Uterus (tissue), 4 donors: ENCODE measurements around the gene IQCE. TPM values are rescaled to one million over a fixed set of nuclear protein-coding genes. Genes with fewer than 3 reads are reported as not detected.

ENCODE experiments used
- DNase-seq, 2 donors: peaks; one replicate each; pipeline ENCODE4 v3.0.0-alpha.2; 2019 to 2020
- H3K27ac ChIP-seq, 2 donors: fragments of 200-600 bp; sonication (generic); 1 replicate in 1 of 2; 2 replicates in 1 of 2; pipeline ENCODE4 v1.5.1; 2016 to 2018
- H3K27me3 ChIP-seq, 2 donors: fragments of 200-600 bp; sonication (generic); one replicate each; pipeline ENCODE4 v1.5.1; 2018 to 2019; ENCODE audit warnings: control low read depth in 1 of 2
- H3K36me3 ChIP-seq, 2 donors: fragments of 200-600 bp; sonication (generic); one replicate each; pipeline ENCODE4 v1.5.1; 2019; ENCODE audit warnings: control low read depth in 1 of 2
- H3K4me1 ChIP-seq, 2 donors: fragments of 200-600 bp; sonication (generic); one replicate each; pipeline ENCODE4 v1.5.1; 2018 to 2019; ENCODE audit warnings: control low read depth in 1 of 2
- H3K4me3 ChIP-seq, 2 donors: fragments of 200-600 bp; sonication (generic); 1 replicate in 1 of 2; 2 replicates in 1 of 2; pipeline ENCODE4 v1.5.1; 2018 to 2019; ENCODE audit warnings: mild to moderate bottlenecking in 1 of 2
- H3K9me3 ChIP-seq, 2 donors: fragments of 200-600 bp; sonication (generic); one replicate each; pipeline ENCODE4 v1.5.1; 2019; ENCODE audit warnings: control low read depth in 1 of 2
- CTCF ChIP-seq, 4 experiments: fragments of 200-600 bp in 2 of 4; fragments of 450-650 bp in 2 of 4; sonication (generic) in 2 of 4; IDR thresholded peaks; one replicate each; pipeline ENCODE4 v1.5.1; 2016 to 2019; ENCODE audit warnings: antibody characterized with exemption in 4 of 4, mild to moderate bottlenecking in 2 of 4, moderate library complexity in 1 of 4
- POLR2A ChIP-seq, 2 donors: fragments of 450-650 bp; IDR thresholded peaks; one replicate each; pipeline ENCODE4 v1.6.1; 2016; ENCODE audit warnings: antibody characterized with exemption in 2 of 2, mild to moderate bottlenecking in 1 of 2, moderate library complexity in 1 of 2
- intact Hi-C: fragments of 100-400 bp; cut with DNase I; formaldehyde crosslinking; loops from one replicate; pipeline ENCODE4 v1.15.1; 2023; ENCODE audit warnings: low total_unique reads
- total RNA-seq, 4 donors: library from RNA; depleted of rRNA in 3 of 4; stranded (reverse); fragments of >200 nt in 3 of 4; gene quantifications; one replicate each; pipeline versions ENCODE4 v1.1.0 to v1.2.4, GENCODE V29; 2014 to 2023
- donor health status: DM: yes; HTN: yes; CAD: no.

IQCE gene
- total RNA-seq, 4 donors from 2014 or later = 6.8 to 28.0 (median 16.9) TPM

- Histone ChIP-seq H3K4me3 (no peak overlapping the region), H3K4me1 (no peaks in the 10 kb centered on the region), H3K36me3 (no peaks in the 10 kb centered on the region), H3K27ac (no peak overlapping the region), H3K27me3 (no peaks in the 10 kb centered on the region), H3K9me3 (no peaks in the 10 kb centered on the region)
- no peak for DNase-seq
- intact Hi-C loops = no loop called here
- TF ChIP-seq POLR2A (IDR thresholded peaks at IDR 0.05) (no peak), CTCF (IDR thresholded peaks at IDR 0.05) (no peak)
Observed at GRCh38 chr7:2610898-2611297, 52.1 kb downstream of the IQCE start.

- Histone ChIP-seq H3K27me3 (no peaks in the 10 kb centered on the region), H3K9me3 (no peaks in the 10 kb centered on the region), H3K4me1 (no peaks in the 10 kb centered on the region), H3K27ac (no peak overlapping the region), H3K4me3 (no peak overlapping the region), H3K36me3 (no peaks in the 10 kb centered on the region)
- no peak for TF ChIP-seq POLR2A (IDR thresholded peaks at IDR 0.05)
- TF ChIP-seq CTCF (IDR thresholded peaks at IDR 0.05) = no peak
- intact Hi-C loops = no loop called here
- no peak for DNase-seq
Observed at GRCh38 chr7:2611401-2611800, 52.6 kb downstream of the IQCE start.

GRCh38 chr7:2611922-2612321 lies 53.1 kb downstream of the IQCE start:
- no peak overlapping the region for H3K4me3 ChIP-seq
- no peak for TF ChIP-seq POLR2A (IDR thresholded peaks at IDR 0.05)
- no peak for TF ChIP-seq CTCF (IDR thresholded peaks at IDR 0.05)
- no peak overlapping the region for H3K27ac ChIP-seq
- intact Hi-C loops = no loop called here
- no peaks in the 10 kb centered on the region for H3K36me3 ChIP-seq
- H3K27me3 ChIP-seq = no peaks in the 10 kb centered on the region
- H3K4me1 ChIP-seq = no peaks in the 10 kb centered on the region
- no peaks in the 10 kb centered on the region for H3K9me3 ChIP-seq
- DNase-seq = no peak

GRCh38 chr7:2612445-2613097 lies 53.8 kb downstream of the IQCE start:
- no peaks in the 10 kb centered on the region for H3K9me3 ChIP-seq
- H3K4me1 ChIP-seq = no peaks in the 10 kb centered on the region
- DNase-seq = no peak
- no peaks in the 10 kb centered on the region for H3K36me3 ChIP-seq
- no peak overlapping the region for H3K27ac ChIP-seq
- no peak overlapping the region for H3K4me3 ChIP-seq
- H3K27me3 ChIP-seq = no peaks in the 10 kb centered on the region
- TF ChIP-seq POLR2A (IDR thresholded peaks at IDR 0.05) = no peak
- intact Hi-C loops = no loop called here

- intact Hi-C loops = no loop called here
- Histone ChIP-seq H3K4me1 (no peaks in the 10 kb centered on the region), H3K27ac (peak overlapping the region; percentile 31)
Observed at GRCh38 chr7:2613098-2613930, 54.5 kb downstream of the IQCE start.

More at GRCh38 chr7:2613098-2613930, 54.5 kb downstream of the IQCE start:
- Histone ChIP-seq H3K36me3 (no peaks in the 10 kb centered on the region), H3K4me3 (no peak overlapping the region), H3K27me3 (no peaks in the 10 kb centered on the region), H3K9me3 (no peaks in the 10 kb centered on the region)
- no peak for DNase-seq
- no peak for TF ChIP-seq POLR2A (IDR thresholded peaks at IDR 0.05)
- TF ChIP-seq CTCF (IDR thresholded peaks at IDR 0.05) = no peak
